ENCODE measurements around the gene MLLT10.
"Not testable (repeated sequence)": the region's sequence is repeated elsewhere in the genome, so short reads cannot be mapped to it uniquely, and the experiment has no call there.

MLLT10 gene

GRCh38 chr10:21705142-21705827, 171.3 kb downstream of the MLLT10 start:
- ChIA-PET POLR2A (ENCODE audit: low non-redundant PET) (no interaction called here), CTCF (no interaction called here)
- H3K27ac ChIP-seq: no peak overlapping the region
- no peak for TF ChIP-seq CTCF (conservative IDR thresholded peaks at IDR 0.05; ENCODE audit: low read depth)
- no peak for DNase-seq (ENCODE audit: low spot score)

GRCh38 chr10:21705828-21706176, 171.8 kb downstream of the MLLT10 start:
- no peak overlapping the region for H3K27ac ChIP-seq
- DNase-seq (ENCODE audit: low spot score): no peak
- POLR2A ChIA-PET (ENCODE audit: low non-redundant PET): no interaction called here
- TF ChIP-seq CTCF (conservative IDR thresholded peaks at IDR 0.05; ENCODE audit: low read depth): no peak
- CTCF ChIA-PET: no interaction called here

GRCh38 chr10:21707498-21707897, 173.5 kb downstream of the MLLT10 start:
- ChIA-PET CTCF (no interaction called here), POLR2A (ENCODE audit: low non-redundant PET) (no interaction called here)
- no peak for TF ChIP-seq CTCF (conservative IDR thresholded peaks at IDR 0.05; ENCODE audit: low read depth)
- no peak overlapping the region for H3K27ac ChIP-seq
- no peak for DNase-seq (ENCODE audit: low spot score)

- no peak overlapping the region for H3K27ac ChIP-seq
- POLR2A ChIA-PET (ENCODE audit: low non-redundant PET): no interaction called here
Measured at GRCh38 chr10:21712975-21713374, 178.9 kb downstream of the MLLT10 start.

GRCh38 chr10:21715531-21716195, 181.6 kb downstream of the MLLT10 start:
- POLR2A ChIA-PET (ENCODE audit: low non-redundant PET): no interaction called here
- CTCF ChIA-PET: no interaction called here
- DNase-seq (ENCODE audit: low spot score): no peak
- TF ChIP-seq CTCF (conservative IDR thresholded peaks at IDR 0.05; ENCODE audit: low read depth): no peak
- no peak overlapping the region for H3K27ac ChIP-seq

More at GRCh38 chr10:21712975-21713374, 178.9 kb downstream of the MLLT10 start:
- TF ChIP-seq CTCF (conservative IDR thresholded peaks at IDR 0.05; ENCODE audit: low read depth): no peak
- DNase-seq (ENCODE audit: low spot score): no peak
- CTCF ChIA-PET: no interaction called here

GRCh38 chr10:21717437-21718054, 183.5 kb downstream of the MLLT10 start:
- CTCF ChIA-PET: interaction anchor here (0.6 kb wide), 1 partner anchor 385 kb away, joined by 3 read pairs; no protein-coding TSS in a partner anchor
- DNase-seq (ENCODE audit: low spot score); H3K27ac ChIP-seq; POLR2A ChIA-PET (ENCODE audit: low non-redundant PET): not testable (repeated sequence)

GRCh38 chr10:21719502-21719901, 185.5 kb downstream of the MLLT10 start:
- ChIA-PET CTCF (no interaction called here), POLR2A (ENCODE audit: low non-redundant PET) (no interaction called here)
- no peak overlapping the region for H3K27ac ChIP-seq
- no peak for DNase-seq (ENCODE audit: low spot score)
- TF ChIP-seq CTCF (conservative IDR thresholded peaks at IDR 0.05; ENCODE audit: low read depth): no peak

All from RWPE1 (cell line).